ENCODE data around the gene GABRA4. TPM values are rescaled to one million over a fixed set of nuclear protein-coding genes. Genes with fewer than 3 reads are reported as not detected.

GABRA4 gene
- total RNA-seq, 1 experiment from 2014 or later: not detected

- no peak overlapping the region for H3K27ac Mint-ChIP-seq (ENCODE audit: low read depth, unreplicated experiment)
- H3K27me3 Mint-ChIP-seq (ENCODE audit: insufficient read depth, unreplicated experiment): no peaks in the 10 kb centered on the region
- no peak for DNase-seq (ENCODE audit: unreplicated experiment)
- no peak overlapping the region for H3K4me3 Mint-ChIP-seq (ENCODE audit: unreplicated experiment)
- CTCF ChIA-PET: interaction anchor here (1.2 kb wide), 1 partner anchor 542 kb away, joined by 3 read pairs; no protein-coding TSS in a partner anchor
- no TSS peak for BruUV-seq (replicated peaks)
- no peaks in the 10 kb centered on the region for H3K9me3 Mint-ChIP-seq (ENCODE audit: unreplicated experiment)
- no peaks in the 10 kb centered on the region for H3K36me3 Mint-ChIP-seq (ENCODE audit: insufficient read depth, unreplicated experiment)
- H3K4me1 Mint-ChIP-seq (ENCODE audit: insufficient read depth, unreplicated experiment): no peaks in the 10 kb centered on the region
- no peak for TF ChIP-seq CTCF (IDR thresholded peaks at IDR 0.05; ENCODE audit: unreplicated experiment)
- intact Hi-C loops (cut with micrococcal nuclease): no loop called here
- POLR2A ChIA-PET: interaction anchor here (0.7 kb wide), 2 partner anchors 9 to 35 kb away, joined by 3 read pairs; no protein-coding TSS in a partner anchor
These were observed 123.0 kb downstream of the GABRA4 start for GRCh38 chr4:46870411-46870810.

Other genes starting within 250 kb of the GABRA4 start
- not detected in 2 replicates for gene COX7B2, start 84.3 kb downstream of the GABRA4 start, total RNA-seq (2022)
- not detected in 2 replicates for gene GABRB1, start 38.0 kb upstream of the GABRA4 start, total RNA-seq (2022)

All from MCF 10A (cell line).